Astrocyte (in vitro differentiated cells and primary cell): ENCODE measurements around the gene CENPF. TPM values are rescaled to one million over a fixed set of nuclear protein-coding genes. Genes with fewer than 3 reads are reported as not detected.
A peak's percentile ranks its signal among the peaks of the same experiment; 100 is the strongest.
"Not testable (repeated sequence)": the region's sequence is repeated elsewhere in the genome, so short reads cannot be mapped to it uniquely, and the experiment has no call there.

Experiments used
- DNase-seq: peaks from one replicate; pipeline ENCODE4 v3.0.0-alpha.2; 2010; ENCODE audit warnings: low read depth
- FAIRE-seq: peaks from 2 replicates; lab custom pipeline; 2011; peaks lifted over from hg19 to GRCh38; lab: Jason Lieb, UNC
- H2AFZ ChIP-seq: 2 replicates; pipeline ENCODE4 v1.6.0; 2012; ENCODE audit warnings: low read depth, low read length, inconsistent platforms
- H3K27ac ChIP-seq: 2 replicates; pipeline ENCODE4 v1.5.1; 2011; ENCODE audit warnings: low read depth, low read length, inconsistent platforms
- H3K27me3 ChIP-seq: 2 replicates; pipeline ENCODE4 v1.6.0; 2011; ENCODE audit warnings: low read length, inconsistent platforms; ENCODE audit not compliant: insufficient read depth
- H3K36me3 ChIP-seq: 2 replicates; pipeline ENCODE4 v1.5.1; 2011; ENCODE audit warnings: low read length, inconsistent platforms; ENCODE audit not compliant: insufficient read depth
- H3K4me1 ChIP-seq: 2 replicates; pipeline ENCODE4 v1.5.1; 2011; ENCODE audit warnings: low read length, inconsistent platforms; ENCODE audit not compliant: insufficient read depth
- H3K4me2 ChIP-seq: 2 replicates; pipeline ENCODE4 v1.6.0; 2012; ENCODE audit warnings: low read length, inconsistent platforms
- H3K4me3 ChIP-seq: 2 replicates; pipeline ENCODE4 v1.5.1; 2011; ENCODE audit warnings: low read depth, mild to moderate bottlenecking, low read length, inconsistent platforms; ENCODE audit not compliant: insufficient read depth
- H3K79me2 ChIP-seq: 2 replicates; pipeline ENCODE4 v1.6.0; 2012; ENCODE audit warnings: mild to moderate bottlenecking, low read length, inconsistent platforms; ENCODE audit not compliant: insufficient read depth
- H3K9ac ChIP-seq: 2 replicates; pipeline ENCODE4 v1.6.0; 2012; ENCODE audit warnings: mild to moderate bottlenecking, low read length, inconsistent platforms
- H3K9me3 ChIP-seq: 2 replicates; pipeline ENCODE4 v1.5.1; 2012; ENCODE audit warnings: low read depth, mild to moderate bottlenecking, low read length, inconsistent platforms; ENCODE audit not compliant: insufficient read depth
- H4K20me1 ChIP-seq: 2 replicates; pipeline ENCODE4 v1.6.0; 2012; ENCODE audit warnings: low read length, inconsistent platforms; ENCODE audit not compliant: insufficient read depth
- H3K27ac Mint-ChIP-seq: one replicate; pipeline ENCODE4 v1.8.0; 2021; ENCODE audit warnings: mild to moderate bottlenecking, mixed read lengths; ENCODE audit not compliant: unreplicated experiment
- H3K27me3 Mint-ChIP-seq: one replicate; pipeline ENCODE4 v1.8.0; 2021; ENCODE audit warnings: low read depth, mixed read lengths; ENCODE audit not compliant: unreplicated experiment
- H3K36me3 Mint-ChIP-seq: one replicate; pipeline ENCODE4 v1.8.0; 2021; ENCODE audit warnings: low read depth, mixed read lengths; ENCODE audit not compliant: unreplicated experiment
- H3K4me1 Mint-ChIP-seq: one replicate; pipeline ENCODE4 v1.8.0; 2021; ENCODE audit warnings: low read depth, mixed read lengths; ENCODE audit not compliant: unreplicated experiment
- H3K4me3 Mint-ChIP-seq: one replicate; pipeline ENCODE4 v1.8.0; 2021; ENCODE audit warnings: mild to moderate bottlenecking, moderate library complexity, mixed read lengths; ENCODE audit not compliant: unreplicated experiment
- H3K9me3 Mint-ChIP-seq: one replicate; pipeline ENCODE4 v1.8.0; 2021; ENCODE audit warnings: mild to moderate bottlenecking, mixed read lengths; ENCODE audit not compliant: unreplicated experiment
- CTCF ChIP-seq: IDR thresholded peaks from 2 replicates; pipeline ENCODE4 v1.5.1; 2011; ENCODE audit warnings: low read depth, mild to moderate bottlenecking, inconsistent platforms, low read length, moderate library complexity; ENCODE audit not compliant: insufficient read depth
- EZH2 ChIP-seq: IDR thresholded peaks from 2 replicates; pipeline ENCODE4 v1.6.1; 2012; ENCODE audit warnings: mild to moderate bottlenecking, low read length, inconsistent platforms; ENCODE audit not compliant: insufficient read depth
- total RNA-seq: library from RNA; stranded (reverse); gene quantifications from 2 replicates; pipeline ENCODE4 v1.2.1, GENCODE V29; 2021

Gene CENPF
- total RNA-seq, 1 donor from 2014 or later, result 22.9 TPM

GRCh38 chr1:214574598-214575411 lies 28.2 kb upstream of the CENPF start:
- H3K4me2 ChIP-seq, result no peak overlapping the region
- DNase-seq, result no peak
- H2AFZ ChIP-seq, result no peak overlapping the region
- no peak overlapping the region for H3K9ac ChIP-seq
- H3K4me3 ChIP-seq, result no peak overlapping the region
- H3K27me3 Mint-ChIP-seq, result no peaks in the 10 kb centered on the region
- peaks cover 12% of the 10 kb centered on the region for H3K9me3 ChIP-seq
- H3K4me1 ChIP-seq, result peaks cover 21% of the 10 kb centered on the region
- peaks cover 10% of the 10 kb centered on the region for H3K36me3 Mint-ChIP-seq
- peaks cover 22% of the 10 kb centered on the region for H3K9me3 Mint-ChIP-seq
- no peaks in the 10 kb centered on the region for H3K36me3 ChIP-seq
- H3K79me2 ChIP-seq, result no peaks in the 10 kb centered on the region
- H3K4me3 Mint-ChIP-seq, result no peak overlapping the region
- no peak for FAIRE-seq
- H3K27me3 ChIP-seq, result no peaks in the 10 kb centered on the region
- H3K27ac ChIP-seq, result no peak overlapping the region
- H3K27ac Mint-ChIP-seq, result peak overlapping the region; percentile 34
- TF ChIP-seq CTCF (no peak), EZH2 (no peak)
- H4K20me1 ChIP-seq, result no peaks in the 10 kb centered on the region
- peaks cover 32% of the 10 kb centered on the region for H3K4me1 Mint-ChIP-seq

- not testable (repeated sequence) for H3K36me3 Mint-ChIP-seq, H3K27ac ChIP-seq, H3K27me3 ChIP-seq, H3K9ac ChIP-seq, H3K4me3 ChIP-seq, H4K20me1 ChIP-seq, H3K27ac Mint-ChIP-seq, H3K27me3 Mint-ChIP-seq, H3K4me2 ChIP-seq, H2AFZ ChIP-seq, FAIRE-seq, H3K36me3 ChIP-seq, H3K4me1 ChIP-seq, DNase-seq, H3K79me2 ChIP-seq, H3K4me3 Mint-ChIP-seq
- H3K4me1 Mint-ChIP-seq, result peaks cover 20% of the 10 kb centered on the region
- peaks cover 22% of the 10 kb centered on the region for H3K9me3 Mint-ChIP-seq
- peaks cover 12% of the 10 kb centered on the region for H3K9me3 ChIP-seq
Observed at GRCh38 chr1:214576120-214576519, 26.9 kb upstream of the CENPF start.

- no peak overlapping the region for H3K27ac ChIP-seq
- DNase-seq (no peak), FAIRE-seq (no peak)
- no peak overlapping the region for H3K4me3 ChIP-seq
- Mint-ChIP-seq H3K4me1 (peaks cover 21% of the 10 kb centered on the region), H3K27ac (no peak overlapping the region), H3K27me3 (no peaks in the 10 kb centered on the region), H3K4me3 (no peak overlapping the region), H3K9me3 (peaks cover 22% of the 10 kb centered on the region), H3K36me3 (peaks cover 10% of the 10 kb centered on the region)
- H3K79me2 ChIP-seq, result no peaks in the 10 kb centered on the region
- H3K36me3 ChIP-seq, result no peaks in the 10 kb centered on the region
- no peak overlapping the region for H3K4me2 ChIP-seq
- H3K9ac ChIP-seq, result no peak overlapping the region
- H4K20me1 ChIP-seq, result no peaks in the 10 kb centered on the region
- peaks cover 12% of the 10 kb centered on the region for H3K9me3 ChIP-seq
- no peak overlapping the region for H2AFZ ChIP-seq
- no peaks in the 10 kb centered on the region for H3K27me3 ChIP-seq
- H3K4me1 ChIP-seq, result peaks cover 13% of the 10 kb centered on the region
- TF ChIP-seq CTCF, result no peak
- no peak for TF ChIP-seq EZH2
Observed at GRCh38 chr1:214579183-214579582, 23.8 kb upstream of the CENPF start.
